Thyroid gland (tissue), 4 donors: Measurements from ENCODE around the gene STOX2.

Source experiments
- POLR2A ChIP-seq, 2 donors: fragments of 450-650 bp; IDR thresholded peaks; one replicate each; pipeline ENCODE4 v1.6.1; 2017; ENCODE audit warnings: antibody characterized with exemption in 2 of 2, mild to moderate bottlenecking in 2 of 2, moderate library complexity in 1 of 2
- TF ChIP-seq, protein P1 (sequence below), 6 experiments: fragments of 200-600 bp in 3 of 6; fragments of 450-650 bp in 3 of 6; sonication (generic) in 3 of 6; IDR thresholded peaks; one replicate each; pipeline ENCODE4 v1.5.1; 2016 to 2019; ENCODE audit warnings: antibody characterized with exemption in 6 of 6, mild to moderate bottlenecking in 2 of 6, inconsistent platforms in 1 of 6, moderate library complexity in 1 of 6

DNA sequence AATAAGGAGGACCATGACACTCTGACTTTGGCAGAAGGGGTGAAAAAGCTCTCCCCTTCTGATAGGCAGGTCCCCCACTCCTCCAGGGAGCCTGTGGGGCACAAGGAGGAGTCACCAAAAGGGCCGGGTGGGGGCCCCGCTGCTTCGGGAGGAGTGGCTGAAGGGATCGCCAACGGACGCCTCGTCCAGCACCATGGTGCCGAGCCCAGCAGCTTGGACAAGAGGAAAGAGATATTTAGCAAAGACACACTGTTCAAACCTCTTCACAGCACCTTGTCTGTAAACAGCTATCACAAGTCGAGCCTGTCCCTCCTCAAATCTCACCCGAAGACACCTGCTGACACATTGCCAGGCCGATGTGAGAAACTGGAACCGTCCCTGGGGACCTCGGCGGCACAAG, 105.6 kb downstream of the STOX2 start:
- TF ChIP-seq, protein P1, sequence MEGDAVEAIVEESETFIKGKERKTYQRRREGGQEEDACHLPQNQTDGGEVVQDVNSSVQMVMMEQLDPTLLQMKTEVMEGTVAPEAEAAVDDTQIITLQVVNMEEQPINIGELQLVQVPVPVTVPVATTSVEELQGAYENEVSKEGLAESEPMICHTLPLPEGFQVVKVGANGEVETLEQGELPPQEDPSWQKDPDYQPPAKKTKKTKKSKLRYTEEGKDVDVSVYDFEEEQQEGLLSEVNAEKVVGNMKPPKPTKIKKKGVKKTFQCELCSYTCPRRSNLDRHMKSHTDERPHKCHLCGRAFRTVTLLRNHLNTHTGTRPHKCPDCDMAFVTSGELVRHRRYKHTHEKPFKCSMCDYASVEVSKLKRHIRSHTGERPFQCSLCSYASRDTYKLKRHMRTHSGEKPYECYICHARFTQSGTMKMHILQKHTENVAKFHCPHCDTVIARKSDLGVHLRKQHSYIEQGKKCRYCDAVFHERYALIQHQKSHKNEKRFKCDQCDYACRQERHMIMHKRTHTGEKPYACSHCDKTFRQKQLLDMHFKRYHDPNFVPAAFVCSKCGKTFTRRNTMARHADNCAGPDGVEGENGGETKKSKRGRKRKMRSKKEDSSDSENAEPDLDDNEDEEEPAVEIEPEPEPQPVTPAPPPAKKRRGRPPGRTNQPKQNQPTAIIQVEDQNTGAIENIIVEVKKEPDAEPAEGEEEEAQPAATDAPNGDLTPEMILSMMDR (IDR thresholded peaks at IDR 0.05), result no peak
- TF ChIP-seq POLR2A (IDR thresholded peaks at IDR 0.05), result no peak
